ENCODE measurements around the gene PPM1H.

PPM1H gene

DNA sequence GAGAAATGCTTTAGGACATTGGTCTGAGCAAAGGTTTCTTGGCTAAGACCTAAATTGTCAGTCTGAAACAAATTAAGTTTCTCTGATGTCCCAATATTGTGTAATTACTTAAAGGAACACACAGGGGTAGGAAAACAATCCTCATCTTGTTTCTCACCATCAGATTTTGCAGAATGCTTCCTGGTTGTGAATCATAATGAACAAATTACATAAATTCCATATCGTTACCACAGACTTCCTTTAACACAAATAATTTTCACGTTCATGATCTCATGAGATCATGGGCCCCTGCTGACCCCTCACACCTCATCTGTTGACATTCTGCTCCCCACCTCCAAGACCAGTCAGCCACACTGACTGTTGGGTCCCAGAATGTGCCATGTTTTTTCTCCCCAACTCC lies 274.2 kb downstream of the PPM1H start:
- Histone ChIP-seq H3F3A (ENCODE audit: low read depth) (no peaks in the 10 kb centered on the region), H3K79me2 (ENCODE audit: insufficient read depth, low read length) (no peaks in the 10 kb centered on the region), H3K4me2 (ENCODE audit: low read depth, low read length, poor library complexity, severe bottlenecking) (no peak overlapping the region), H4K20me1 (ENCODE audit: insufficient read depth, low read length, poor library complexity, severe bottlenecking) (no peaks in the 10 kb centered on the region), H2AFZ (ENCODE audit: low read length) (no peak overlapping the region), H3K4me1 (ENCODE audit: insufficient read depth, low read length, poor library complexity, severe bottlenecking) (peaks cover 19% of the 10 kb centered on the region), H3K4me3 (ENCODE audit: low read length, poor library complexity, severe bottlenecking) (no peak overlapping the region), H3K9ac (ENCODE audit: low read depth, low read length, poor library complexity, severe bottlenecking) (no peak overlapping the region), H3K27me3 (ENCODE audit: insufficient read depth, low read length, poor library complexity, severe bottlenecking) (no peaks in the 10 kb centered on the region), H3K9me3 (ENCODE audit: insufficient read depth, low read depth, low read length) (no peaks in the 10 kb centered on the region), H3K36me3 (ENCODE audit: insufficient read depth, low read length) (peaks cover 7% of the 10 kb centered on the region; the same call in 1 of the 2 replicates), H3K9me2 (replicated peaks; ENCODE audit: low read depth, low read length) (no peaks in the 10 kb centered on the region)
- no peak for TF ChIP-seq CTCF (conservative IDR thresholded peaks at IDR 0.05; ENCODE audit: low read length)
- no peak for TF ChIP-seq EZH2phosphoT487 (IDR thresholded peaks at IDR 0.05; ENCODE audit: borderline replicate concordance)

DNA sequence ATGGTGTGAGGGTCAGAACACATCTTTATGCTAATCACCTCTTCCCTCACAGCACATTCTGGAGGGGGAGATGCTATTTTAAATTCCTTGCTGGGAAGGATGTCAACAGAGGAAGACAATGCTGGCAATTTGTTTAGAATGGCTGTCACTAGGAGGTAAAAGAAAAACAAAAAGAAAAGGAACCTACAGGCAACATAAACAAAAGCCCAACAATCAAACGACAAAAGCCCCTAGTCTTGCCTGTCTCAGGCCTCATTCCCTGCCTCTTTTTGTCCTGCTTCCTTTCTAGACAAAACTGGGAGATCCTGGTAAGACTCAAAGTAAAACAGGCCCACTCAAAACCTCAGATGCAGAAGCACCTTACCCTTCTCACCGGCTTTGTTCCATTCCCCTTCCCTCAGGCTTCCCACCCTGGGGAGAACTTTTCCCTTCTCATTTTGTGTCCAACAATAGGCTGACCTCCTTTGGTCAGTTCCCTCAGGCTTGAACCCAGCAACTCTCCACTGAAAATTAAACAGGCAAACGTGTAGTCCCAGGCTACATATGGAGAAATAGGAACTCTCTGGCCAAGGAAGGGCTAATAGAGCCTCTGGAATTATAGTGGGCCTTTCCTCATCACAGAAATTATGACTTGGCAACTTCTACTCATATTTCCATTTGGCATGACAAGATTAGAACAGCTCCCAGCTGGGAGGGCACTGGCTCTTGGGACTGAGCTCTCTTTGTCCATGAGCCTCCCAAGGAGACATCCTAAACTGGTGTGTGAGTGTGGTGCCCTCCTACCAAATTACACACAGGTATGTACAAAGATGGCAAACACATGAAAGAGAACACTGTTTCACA lies 275.3 kb downstream of the PPM1H start:
- no peaks in the 10 kb centered on the region for H3K27me3 ChIP-seq (ENCODE audit: insufficient read depth, low read length, poor library complexity, severe bottlenecking)
- no peak overlapping the region for H3K4me3 ChIP-seq (ENCODE audit: low read length, poor library complexity, severe bottlenecking)
- H3K4me1 ChIP-seq (ENCODE audit: insufficient read depth, low read length, poor library complexity, severe bottlenecking): peaks cover 30% of the 10 kb centered on the region
- no peaks in the 10 kb centered on the region for H3K9me2 ChIP-seq (replicated peaks; ENCODE audit: low read depth, low read length)
- no peaks in the 10 kb centered on the region for H3K79me2 ChIP-seq (ENCODE audit: insufficient read depth, low read length)
- TF ChIP-seq CTCF (conservative IDR thresholded peaks at IDR 0.05; ENCODE audit: low read length) (no peak), EZH2phosphoT487 (IDR thresholded peaks at IDR 0.05; ENCODE audit: borderline replicate concordance) (no peak)
- no peak overlapping the region for H3K9ac ChIP-seq (ENCODE audit: low read depth, low read length, poor library complexity, severe bottlenecking)
- H4K20me1 ChIP-seq (ENCODE audit: insufficient read depth, low read length, poor library complexity, severe bottlenecking): no peaks in the 10 kb centered on the region
- peaks cover 7% of the 10 kb centered on the region; the same call in 1 of the 2 replicates for H3K36me3 ChIP-seq (ENCODE audit: insufficient read depth, low read length)
- no peaks in the 10 kb centered on the region for H3F3A ChIP-seq (ENCODE audit: low read depth)
- H2AFZ ChIP-seq (ENCODE audit: low read length): no peak overlapping the region
- H3K9me3 ChIP-seq (ENCODE audit: insufficient read depth, low read depth, low read length): no peaks in the 10 kb centered on the region
- no peak overlapping the region for H3K4me2 ChIP-seq (ENCODE audit: low read depth, low read length, poor library complexity, severe bottlenecking)

DNA sequence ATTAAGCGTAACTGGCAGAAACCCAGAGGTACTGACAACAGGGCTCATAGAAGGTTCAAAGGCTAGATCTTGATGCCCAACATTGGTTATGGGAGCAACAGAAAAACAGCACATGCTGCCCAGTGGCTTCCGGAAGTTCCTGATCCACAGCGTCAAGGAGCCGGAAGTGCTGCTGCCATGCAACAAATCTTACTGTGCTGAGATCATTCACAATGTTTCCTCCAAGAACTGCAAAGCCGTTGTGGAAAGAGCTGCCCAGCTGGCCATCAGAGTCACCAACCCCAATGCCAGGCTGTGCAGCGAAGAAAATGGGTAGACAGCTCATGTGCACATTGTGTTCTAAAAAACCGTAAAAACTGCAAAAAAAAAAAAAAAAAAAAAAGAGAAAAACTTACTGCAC lies 276.0 kb downstream of the PPM1H start:
- no peaks in the 10 kb centered on the region for H3K9me3 ChIP-seq (ENCODE audit: insufficient read depth, low read depth, low read length)
- H3F3A ChIP-seq (ENCODE audit: low read depth): no peaks in the 10 kb centered on the region
- peaks cover 7% of the 10 kb centered on the region; the same call in 1 of the 2 replicates for H3K36me3 ChIP-seq (ENCODE audit: insufficient read depth, low read length)
- no peak overlapping the region for H3K4me3 ChIP-seq (ENCODE audit: low read length, poor library complexity, severe bottlenecking)
- TF ChIP-seq EZH2phosphoT487 (IDR thresholded peaks at IDR 0.05; ENCODE audit: borderline replicate concordance): no peak
- TF ChIP-seq CTCF (conservative IDR thresholded peaks at IDR 0.05; ENCODE audit: low read length): no peak
- no peaks in the 10 kb centered on the region for H4K20me1 ChIP-seq (ENCODE audit: insufficient read depth, low read length, poor library complexity, severe bottlenecking)
- H2AFZ ChIP-seq (ENCODE audit: low read length): no peak overlapping the region
- H3K4me1 ChIP-seq (ENCODE audit: insufficient read depth, low read length, poor library complexity, severe bottlenecking): peaks cover 38% of the 10 kb centered on the region
- no peaks in the 10 kb centered on the region for H3K79me2 ChIP-seq (ENCODE audit: insufficient read depth, low read length)
- H3K27me3 ChIP-seq (ENCODE audit: insufficient read depth, low read length, poor library complexity, severe bottlenecking): no peaks in the 10 kb centered on the region
- no peak overlapping the region for H3K4me2 ChIP-seq (ENCODE audit: low read depth, low read length, poor library complexity, severe bottlenecking)
- H3K9me2 ChIP-seq (replicated peaks; ENCODE audit: low read depth, low read length): no peaks in the 10 kb centered on the region
- H3K9ac ChIP-seq (ENCODE audit: low read depth, low read length, poor library complexity, severe bottlenecking): no peak overlapping the region

Data from Loucy (cell line).